Measurements from ENCODE around the gene AAK1.

DNA sequence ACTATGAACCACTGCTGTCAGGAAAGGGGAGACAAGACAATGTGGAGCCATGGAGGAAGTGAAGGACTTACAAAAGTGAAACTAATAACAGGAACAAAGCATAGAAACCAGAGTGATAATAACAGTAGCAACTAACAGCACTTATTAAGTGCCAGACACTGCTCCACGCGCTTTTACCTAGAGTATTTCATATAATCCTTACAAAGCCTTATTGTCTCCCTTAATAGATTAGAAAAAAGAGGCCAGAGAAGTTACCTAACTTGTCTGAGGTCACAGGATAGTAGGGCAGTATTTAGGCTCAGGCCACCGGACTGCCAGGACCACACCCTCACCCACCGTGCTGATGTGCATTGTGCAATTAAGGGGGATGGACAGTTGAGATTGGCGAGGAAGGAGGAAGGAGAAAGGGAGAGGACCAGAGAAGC, 107.7 kb downstream of the AAK1 start:
- TF ChIP-seq, protein P1, sequence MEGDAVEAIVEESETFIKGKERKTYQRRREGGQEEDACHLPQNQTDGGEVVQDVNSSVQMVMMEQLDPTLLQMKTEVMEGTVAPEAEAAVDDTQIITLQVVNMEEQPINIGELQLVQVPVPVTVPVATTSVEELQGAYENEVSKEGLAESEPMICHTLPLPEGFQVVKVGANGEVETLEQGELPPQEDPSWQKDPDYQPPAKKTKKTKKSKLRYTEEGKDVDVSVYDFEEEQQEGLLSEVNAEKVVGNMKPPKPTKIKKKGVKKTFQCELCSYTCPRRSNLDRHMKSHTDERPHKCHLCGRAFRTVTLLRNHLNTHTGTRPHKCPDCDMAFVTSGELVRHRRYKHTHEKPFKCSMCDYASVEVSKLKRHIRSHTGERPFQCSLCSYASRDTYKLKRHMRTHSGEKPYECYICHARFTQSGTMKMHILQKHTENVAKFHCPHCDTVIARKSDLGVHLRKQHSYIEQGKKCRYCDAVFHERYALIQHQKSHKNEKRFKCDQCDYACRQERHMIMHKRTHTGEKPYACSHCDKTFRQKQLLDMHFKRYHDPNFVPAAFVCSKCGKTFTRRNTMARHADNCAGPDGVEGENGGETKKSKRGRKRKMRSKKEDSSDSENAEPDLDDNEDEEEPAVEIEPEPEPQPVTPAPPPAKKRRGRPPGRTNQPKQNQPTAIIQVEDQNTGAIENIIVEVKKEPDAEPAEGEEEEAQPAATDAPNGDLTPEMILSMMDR (IDR thresholded peaks at IDR 0.05) = no peak
- TF ChIP-seq POLR2AphosphoS5 (IDR thresholded peaks at IDR 0.05) (no peak), POLR2A (IDR thresholded peaks at IDR 0.05) (no peak)

Data from prostate gland (tissue), 2 donors.